Activated CD8-positive, alpha-beta T cell treated with anti-CD3 and anti-CD28 coated beads for 36 hours (primary cell): ENCODE data around the gene WIF1. TPM values are rescaled to one million over a fixed set of nuclear protein-coding genes. Genes with fewer than 3 reads are reported as not detected.

Experiments used
- ATAC-seq: fragments of 200-7000 bp; cut with Tn5 transposase; one replicate; pipeline ENCODE4 v1.10.0; 2021; ENCODE audit warnings: mild to moderate bottlenecking, moderate library complexity
- CTCF ChIA-PET: fragments of 350-600 bp; sonication (Branson Sonifier 250); formaldehyde crosslinking; loops from one replicate; lab custom pipeline; 2021; ENCODE audit warnings: antibody characterized with exemption; lab: Charles Lee
- POLR2A ChIA-PET: fragments of 350-600 bp; sonication (Branson Sonifier 250); formaldehyde crosslinking; loops from one replicate; lab custom pipeline; 2021; ENCODE audit warnings: antibody characterized with exemption; lab: Charles Lee
- DNase-seq: peaks from one replicate; pipeline ENCODE4 v3.0.0-alpha.2; 2020
- H3K27ac Mint-ChIP-seq: one replicate; pipeline ENCODE4 v1.8.0; 2021; ENCODE audit warnings: mild to moderate bottlenecking, mixed read lengths
- H3K27me3 Mint-ChIP-seq: one replicate; pipeline ENCODE4 v1.8.0; 2021; ENCODE audit warnings: mixed read lengths
- H3K36me3 Mint-ChIP-seq: one replicate; pipeline ENCODE4 v1.8.0; 2021; ENCODE audit warnings: low read depth, mixed read lengths
- H3K4me1 Mint-ChIP-seq: one replicate; pipeline ENCODE4 v1.8.0; 2021; ENCODE audit warnings: low read depth, mixed read lengths
- H3K4me3 Mint-ChIP-seq: one replicate; pipeline ENCODE4 v1.8.0; 2021; ENCODE audit warnings: mild to moderate bottlenecking, moderate library complexity, mixed read lengths
- H3K9me3 Mint-ChIP-seq: one replicate; pipeline ENCODE4 v1.8.0; 2021; ENCODE audit warnings: mixed read lengths
- CTCF ChIP-seq: fragments of 200-600 bp; IDR thresholded peaks from one replicate; pipeline ENCODE4 v1.8.0; 2022; ENCODE audit warnings: antibody characterized with exemption, mild to moderate bottlenecking
- intact Hi-C: fragments of 100-400 bp; cut with micrococcal nuclease; formaldehyde crosslinking; loops from one replicate; pipeline ENCODE4 v1.10.0; 2022
- total RNA-seq, 2 experiments: library from RNA; stranded (reverse); gene quantifications; one replicate each; pipeline ENCODE4 v1.2.3, GENCODE V29; 2021

The WIF1 gene
- total RNA-seq, 2 experiments from 2014 or later: not detected

- Mint-ChIP-seq H3K27ac (peak overlapping the region; percentile 85), H3K27me3 (peaks cover 10% of the 10 kb centered on the region), H3K4me3 (peak overlapping the region; percentile 45), H3K4me1 (peaks cover 17% of the 10 kb centered on the region), H3K36me3 (no peaks in the 10 kb centered on the region), H3K9me3 (no peaks in the 10 kb centered on the region)
- ChIA-PET CTCF (interaction anchor here (0.9 to 4.1 kb wide), 3 partner anchors 13 to 78 kb away, joined by 3 to 15 read pairs (median 5); partner anchors contain the start of gene LEMD3), POLR2A (interaction anchor here (1.5 to 1.8 kb wide), 3 partner anchors 12 to 77 kb away, joined by 3 to 8 read pairs (median 4); partner anchors contain the start of gene LEMD3)
- intact Hi-C loops: no loop called here
- ATAC-seq (peak; percentile 58), DNase-seq (peak; percentile 31)
- TF ChIP-seq CTCF: no peak
These were observed 34.7 kb upstream of the WIF1 start for GRCh38 chr12:65155784-65156183.

GRCh38 chr12:65152596-65152995 lies 31.5 kb upstream of the WIF1 start:
- CTCF ChIA-PET: no interaction called here
- no peak for TF ChIP-seq CTCF

GRCh38 chr12:65152012-65152411 lies 30.9 kb upstream of the WIF1 start:
- POLR2A ChIA-PET: no interaction called here
- H3K27me3 Mint-ChIP-seq: peaks cover 10% of the 10 kb centered on the region
- H3K4me1 Mint-ChIP-seq: peaks cover 15% of the 10 kb centered on the region
- CTCF ChIA-PET: no interaction called here
- ATAC-seq: no peak
- no peak overlapping the region for H3K4me3 Mint-ChIP-seq
- no peaks in the 10 kb centered on the region for H3K36me3 Mint-ChIP-seq
- TF ChIP-seq CTCF: no peak
- no peak overlapping the region for H3K27ac Mint-ChIP-seq
- no peak for DNase-seq
- intact Hi-C loops: no loop called here
- H3K9me3 Mint-ChIP-seq: no peaks in the 10 kb centered on the region

More at GRCh38 chr12:65152596-65152995, 31.5 kb upstream of the WIF1 start:
- ATAC-seq (no peak), DNase-seq (no peak)
- no peaks in the 10 kb centered on the region for H3K36me3 Mint-ChIP-seq
- no peak overlapping the region for H3K4me3 Mint-ChIP-seq
- no peak overlapping the region for H3K27ac Mint-ChIP-seq
- POLR2A ChIA-PET: no interaction called here
- intact Hi-C loops: no loop called here
- peaks cover 10% of the 10 kb centered on the region for H3K27me3 Mint-ChIP-seq
- peaks cover 17% of the 10 kb centered on the region for H3K4me1 Mint-ChIP-seq
- no peaks in the 10 kb centered on the region for H3K9me3 Mint-ChIP-seq

- DNase-seq (no peak), ATAC-seq (no peak)
- Mint-ChIP-seq H3K4me3 (no peak overlapping the region), H3K36me3 (no peaks in the 10 kb centered on the region), H3K27ac (no peak overlapping the region), H3K4me1 (no peaks in the 10 kb centered on the region), H3K27me3 (peaks cover 18% of the 10 kb centered on the region), H3K9me3 (no peaks in the 10 kb centered on the region)
- CTCF ChIA-PET: interaction anchor here (1.0 kb wide), 1 partner anchor 85 kb away, joined by 3 read pairs; no protein-coding TSS in a partner anchor
- TF ChIP-seq CTCF: no peak
- POLR2A ChIA-PET: no interaction called here
- intact Hi-C loops: no loop called here
These were observed 26.3 kb upstream of the WIF1 start for GRCh38 chr12:65147312-65147905.

- CTCF ChIA-PET: interaction anchor here (1.4 kb wide), 1 partner anchor 16 kb away, joined by 3 read pairs; no protein-coding TSS in a partner anchor
- H3K27me3 Mint-ChIP-seq: peaks cover 19% of the 10 kb centered on the region
These were observed 19.6 kb upstream of the WIF1 start for GRCh38 chr12:65140738-65141137.

More at GRCh38 chr12:65140738-65141137, 19.6 kb upstream of the WIF1 start:
- DNase-seq: no peak
- intact Hi-C loops: no loop called here
- ATAC-seq: no peak
- Mint-ChIP-seq H3K36me3 (no peaks in the 10 kb centered on the region), H3K4me1 (no peaks in the 10 kb centered on the region), H3K4me3 (no peak overlapping the region), H3K27ac (no peak overlapping the region), H3K9me3 (peaks cover 4% of the 10 kb centered on the region)
- no peak for TF ChIP-seq CTCF
- POLR2A ChIA-PET: no interaction called here
